ENCODE data around the gene STRIT1. TPM values are rescaled to one million over a fixed set of nuclear protein-coding genes. Genes with fewer than 3 reads are reported as not detected.

The STRIT1 gene
- total RNA-seq, 1 donor from 2014 or later: 0.84 TPM

Other genes with a start within 250 kb of the STRIT1 start
- gene MME, start 213.4 kb downstream of the STRIT1 start, total RNA-seq: 4.8 TPM